HEK293T (cell line): ENCODE measurements around the gene GADD45GIP1.

ENCODE experiments used
- BHLHE40 ChIP-seq: fragments of 450-650 bp; IDR thresholded peaks from 2 replicates; pipeline ENCODE4 v1.6.1; 2016; ENCODE audit warnings: mild to moderate bottlenecking, moderate library complexity, borderline replicate concordance
- CTBP1 ChIP-seq: fragments of 450-650 bp; IDR thresholded peaks from 2 replicates; pipeline ENCODE4 v1.6.1; 2016; ENCODE audit warnings: borderline replicate concordance
- ELF4 ChIP-seq: fragments of 450-650 bp; IDR thresholded peaks from 2 replicates; pipeline ENCODE4 v1.6.1; 2017; ENCODE audit warnings: antibody characterized with exemption
- FOXA1 ChIP-seq: fragments of 450-650 bp; IDR thresholded peaks from 2 replicates; pipeline ENCODE4 v1.6.1; 2016; ENCODE audit warnings: mild to moderate bottlenecking
- FOXM1 ChIP-seq: fragments of 450-650 bp; IDR thresholded peaks from 2 replicates; pipeline ENCODE4 v1.6.1; 2017; ENCODE audit warnings: mild to moderate bottlenecking, borderline replicate concordance
- HDGF ChIP-seq: fragments of 450-650 bp; IDR thresholded peaks from 2 replicates; pipeline ENCODE4 v1.6.1; 2017; ENCODE audit warnings: antibody characterized with exemption, borderline replicate concordance
- L3MBTL2 ChIP-seq: fragments of 450-650 bp; conservative IDR thresholded peaks from 2 replicates; pipeline ENCODE4 v1.6.1; 2016; ENCODE audit warnings: mild to moderate bottlenecking
- NFRKB ChIP-seq: fragments of 450-650 bp; IDR thresholded peaks from 2 replicates; pipeline ENCODE4 v1.6.1; 2016; ENCODE audit warnings: mild to moderate bottlenecking, moderate library complexity
- PKNOX1 ChIP-seq: fragments of 450-650 bp; IDR thresholded peaks from 2 replicates; pipeline ENCODE4 v1.6.1; 2016
- SP1 ChIP-seq: fragments of 450-650 bp; IDR thresholded peaks from 2 replicates; pipeline ENCODE4 v1.6.1; 2017
- SUZ12 ChIP-seq: fragments of 450-650 bp; IDR thresholded peaks from 2 replicates; pipeline ENCODE4 v1.6.1; 2016; ENCODE audit warnings: mild to moderate bottlenecking
- TARDBP ChIP-seq: fragments of 450-650 bp; IDR thresholded peaks from 2 replicates; pipeline ENCODE4 v1.6.1; 2016
- ZNF384 ChIP-seq: fragments of 450-650 bp; IDR thresholded peaks from 2 replicates; pipeline ENCODE4 v1.6.1; 2016

- TF ChIP-seq FOXM1 (no peak), SUZ12 (no peak), PKNOX1 (no peak), CTBP1 (no peak), FOXA1 (no peak), NFRKB (no peak), ZNF384 (no peak), SP1 (no peak), ELF4 (no peak), TARDBP (no peak), BHLHE40 (no peak), L3MBTL2 (no peak), HDGF (no peak)
Measured at GRCh38 chr19:12922959-12923358, 34.1 kb downstream of the GADD45GIP1 start.
